ENCODE results near the gene TRIM65.
"Not testable (repeated sequence)": the region's sequence is repeated elsewhere in the genome, so short reads cannot be mapped to it uniquely, and the experiment has no call there.

The TRIM65 gene

GRCh38 chr17:75895370-75896155, 1.2 kb downstream of the TRIM65 start:
- no peak for DNase-seq (ENCODE audit: low read depth in 2 of 2)

GRCh38 chr17:75894049-75894733, 2.6 kb downstream of the TRIM65 start:
- DNase-seq (ENCODE audit: low read depth in 2 of 2) = no peak

GRCh38 chr17:75893305-75894048, 3.3 kb downstream of the TRIM65 start:
- DNase-seq (ENCODE audit: low read depth in 2 of 2) = no peak

GRCh38 chr17:75892556-75893224, 4.1 kb downstream of the TRIM65 start:
- no peak for DNase-seq (ENCODE audit: low read depth in 2 of 2)

GRCh38 chr17:75891605-75892555, 4.9 kb downstream of the TRIM65 start:
- no peak for DNase-seq (ENCODE audit: low read depth in 2 of 2)

GRCh38 chr17:75891022-75891604, 5.6 kb downstream of the TRIM65 start:
- DNase-seq (ENCODE audit: low read depth in 2 of 2) = no peak

GRCh38 chr17:75889454-75889853, 7.3 kb downstream of the TRIM65 start:
- DNase-seq (ENCODE audit: low read depth in 2 of 2) = no peak

- DNase-seq (ENCODE audit: low read depth in 2 of 2) = no peak
Measured at GRCh38 chr17:75888484-75888883, 8.3 kb downstream of the TRIM65 start.

GRCh38 chr17:75885860-75886259, 10.9 kb downstream of the TRIM65 start:
- DNase-seq (ENCODE audit: low read depth in 2 of 2) = not testable (repeated sequence)

GRCh38 chr17:75885431-75885830, 11.3 kb downstream of the TRIM65 start:
- DNase-seq (ENCODE audit: low read depth in 2 of 2) = no peak

GRCh38 chr17:75881678-75882454, 14.9 kb downstream of the TRIM65 start:
- no peak for DNase-seq (ENCODE audit: low read depth in 2 of 2)

GRCh38 chr17:75880266-75880665, 16.5 kb downstream of the TRIM65 start:
- DNase-seq (ENCODE audit: low read depth in 2 of 2) = no peak

GRCh38 chr17:75878174-75878998, 18.4 kb downstream of the TRIM65 start, which contains the start of gene TRIM47:
Gene TRIM47, minus strand, starts transcription at chr17:75878581. Its CDS starts 33 bp downstream, at chr17:75878548.
- no peak for DNase-seq (ENCODE audit: low read depth in 2 of 2)

- DNase-seq (ENCODE audit: low read depth in 2 of 2) = peak in 1 of 2 donors; percentile 66
Measured at GRCh38 chr17:75877752-75878173, 19.0 kb downstream of the TRIM65 start.

GRCh38 chr17:75876938-75877751, 19.6 kb downstream of the TRIM65 start:
- no peak for DNase-seq (ENCODE audit: low read depth in 2 of 2)

- DNase-seq (ENCODE audit: low read depth in 2 of 2) = peak; percentile 56 to 71
Measured at GRCh38 chr17:75876190-75876937, 20.4 kb downstream of the TRIM65 start.

- no peak for DNase-seq (ENCODE audit: low read depth in 2 of 2)
Measured at GRCh38 chr17:75875940-75876189, 20.9 kb downstream of the TRIM65 start.

Measured in stimulated activated CD8-positive, alpha-beta memory T cell treated with anti-CD3 and anti-CD28 coated beads, Interleukin-15, amount 100 ng/mL, for 48 hours (primary cell).